Esophagus mucosa (tissue), 1 donor: ENCODE measurements around the gene BTG4. TPM values are rescaled to one million over a fixed set of nuclear protein-coding genes. Genes with fewer than 3 reads are reported as not detected.

Experiments
- ATAC-seq: fragments of 200-7000 bp; cut with Tn5 transposase; one replicate; pipeline ENCODE4 v1.9.1; 2020
- total RNA-seq: library from RNA; stranded (reverse); gene quantifications from one replicate; pipeline ENCODE4 v1.2.4, GENCODE V29; 2023
- donor health status: DM: yes; HTN: yes; CAD: no.

The BTG4 gene
- total RNA-seq, 1 donor from 2014 or later, result not detected

DNA sequence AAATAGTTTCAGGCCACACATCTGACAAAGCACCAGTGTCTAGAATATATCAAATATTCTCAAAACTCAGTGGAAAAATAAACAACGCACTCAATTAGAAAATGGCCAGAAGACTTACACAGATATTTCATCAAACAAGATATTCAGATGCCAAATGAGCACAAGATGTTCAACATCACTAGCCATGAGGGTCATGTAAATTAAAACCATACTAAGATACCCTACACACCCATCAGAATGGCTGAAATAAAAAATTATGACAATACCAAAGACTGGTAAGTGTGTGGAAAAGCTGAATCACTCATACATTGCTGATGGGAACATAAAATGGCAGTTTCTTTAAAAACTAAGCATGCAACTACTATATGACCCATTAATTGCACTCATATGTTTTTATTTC is 21.7 kb downstream of the BTG4 start:
- no peak for ATAC-seq

DNA sequence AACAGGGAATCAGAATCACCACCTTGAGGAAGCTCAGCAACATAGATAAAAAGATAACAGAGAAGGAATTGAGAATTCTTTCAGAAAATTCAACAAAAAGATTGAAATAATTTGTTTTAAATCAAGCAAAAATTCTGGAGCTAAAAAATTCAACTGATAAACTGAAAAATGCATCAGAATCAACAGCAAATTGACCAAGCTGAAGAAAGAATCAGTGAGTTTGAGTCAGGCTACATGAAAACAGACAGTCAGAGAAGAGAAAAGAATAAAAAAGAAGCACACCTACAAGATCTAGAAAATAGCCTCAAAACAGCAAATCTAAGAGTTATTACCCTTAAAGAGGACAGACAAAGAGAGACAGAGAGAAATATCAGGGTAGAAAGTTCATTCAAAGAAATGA is 28.8 kb downstream of the BTG4 start:
- ATAC-seq, result no peak

- no peak for ATAC-seq
Observed at GRCh38 chr11:111479666-111480065, 32.5 kb downstream of the BTG4 start.

- no peak for ATAC-seq
Observed at GRCh38 chr11:111477898-111478297, 34.3 kb downstream of the BTG4 start.

DNA sequence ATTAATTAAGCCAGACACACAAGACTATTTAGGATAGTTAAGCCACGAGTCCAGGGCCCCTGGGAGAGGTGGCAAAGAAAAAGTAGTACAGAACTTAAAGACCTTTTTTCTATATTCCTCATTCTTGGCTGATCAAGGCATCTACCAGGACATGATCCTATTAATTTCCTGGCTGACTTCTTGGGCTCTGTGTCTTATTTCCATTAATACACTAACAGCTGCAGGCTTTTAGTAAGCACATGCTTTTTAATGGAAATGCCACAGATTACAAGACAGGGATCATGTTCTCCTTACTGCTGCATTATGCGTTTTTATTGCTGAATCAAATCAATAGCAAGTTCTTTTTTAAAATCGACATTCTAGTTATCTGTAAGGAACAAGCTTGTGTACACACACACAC is 35.2 kb downstream of the BTG4 start:
- no peak for ATAC-seq

GRCh38 chr11:111476366-111476765 is 35.8 kb downstream of the BTG4 start:
- no peak for ATAC-seq

DNA sequence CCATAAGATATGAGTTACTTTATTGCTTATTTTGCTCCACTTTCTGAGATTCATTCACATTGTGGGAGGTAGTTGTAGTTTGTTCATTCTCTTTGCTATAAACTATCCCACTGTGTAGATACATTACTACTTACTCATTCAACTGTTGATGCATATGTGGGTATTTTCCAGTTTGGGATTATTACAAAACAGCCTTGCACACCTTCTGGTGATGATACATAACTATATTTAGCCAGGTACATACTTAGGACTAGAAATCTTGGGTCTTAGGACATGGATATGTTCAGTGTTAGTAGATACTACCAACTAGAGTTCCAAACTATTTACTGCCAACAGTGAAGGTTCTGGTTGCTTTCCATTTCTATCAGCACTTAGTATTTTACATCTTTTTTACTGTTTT is 37.8 kb downstream of the BTG4 start:
- ATAC-seq, result no peak

- ATAC-seq, result no peak
Observed at GRCh38 chr11:111472228-111472627, 40.0 kb downstream of the BTG4 start.

GRCh38 chr11:111469200-111469599 is 43.0 kb downstream of the BTG4 start:
- no peak for ATAC-seq

DNA sequence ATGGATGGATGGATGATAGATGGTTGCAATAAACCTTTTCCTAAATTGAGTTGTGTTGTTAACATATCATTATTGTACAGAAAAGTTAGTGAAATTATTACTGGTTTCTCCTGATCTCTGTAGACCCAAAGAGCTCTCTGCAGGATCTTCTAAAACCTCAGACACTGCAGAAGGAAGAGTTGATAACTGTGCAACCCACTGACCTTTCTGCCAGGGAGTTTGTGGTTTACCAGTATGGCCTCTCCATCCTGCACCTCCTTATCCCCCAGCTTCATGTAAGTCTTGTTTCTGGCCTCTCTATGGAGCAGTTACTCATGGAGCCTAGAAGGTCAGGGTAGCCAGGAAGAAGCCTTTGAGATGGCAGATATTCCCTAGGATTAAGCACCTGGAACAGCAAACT is 45.6 kb downstream of the BTG4 start:
- no peak for ATAC-seq

- no peak for ATAC-seq
Observed at GRCh38 chr11:111465400-111465799, 46.8 kb downstream of the BTG4 start.

- no peak for ATAC-seq
Observed at GRCh38 chr11:111463276-111463675, 48.9 kb downstream of the BTG4 start.

- no peak for ATAC-seq
Observed at GRCh38 chr11:111462329-111462728, 49.9 kb downstream of the BTG4 start.

DNA sequence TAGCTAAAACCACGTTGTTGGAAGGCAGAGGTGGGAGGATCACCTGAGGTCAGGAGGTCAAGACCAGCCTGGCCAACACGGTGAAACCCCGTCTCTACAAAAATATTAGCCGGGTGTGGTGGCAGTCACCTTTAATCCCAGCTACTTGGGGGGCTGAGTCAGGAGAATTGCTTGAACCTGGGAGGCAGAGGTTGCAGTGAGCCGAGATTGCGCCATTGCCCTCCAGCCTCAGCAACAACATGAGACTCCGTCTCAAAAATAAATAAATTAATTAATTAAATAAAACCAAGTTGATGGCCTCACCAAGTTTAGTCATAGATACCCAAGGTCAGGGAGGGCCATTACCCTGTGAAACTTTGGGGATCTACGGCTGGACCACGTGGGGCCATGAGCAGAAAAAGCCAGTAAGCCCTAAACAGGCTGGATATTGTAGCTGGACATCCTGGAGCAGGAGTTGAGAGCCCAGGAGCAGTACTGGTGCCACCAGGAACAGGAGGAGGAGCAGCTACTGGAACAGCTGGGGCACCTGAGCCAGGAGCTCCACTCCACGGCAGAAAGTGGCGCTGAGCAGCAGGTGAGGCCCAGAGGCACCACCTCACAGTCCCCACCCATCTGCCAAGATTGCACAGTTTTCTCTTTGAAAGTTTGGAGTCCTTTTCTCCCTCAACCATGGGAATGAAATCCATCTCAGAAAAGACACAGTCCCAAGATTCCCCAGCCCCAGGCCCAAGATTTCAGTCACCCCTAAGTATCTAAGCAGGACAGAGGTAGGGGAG is 50.5 kb downstream of the BTG4 start:
- ATAC-seq, result no peak

DNA sequence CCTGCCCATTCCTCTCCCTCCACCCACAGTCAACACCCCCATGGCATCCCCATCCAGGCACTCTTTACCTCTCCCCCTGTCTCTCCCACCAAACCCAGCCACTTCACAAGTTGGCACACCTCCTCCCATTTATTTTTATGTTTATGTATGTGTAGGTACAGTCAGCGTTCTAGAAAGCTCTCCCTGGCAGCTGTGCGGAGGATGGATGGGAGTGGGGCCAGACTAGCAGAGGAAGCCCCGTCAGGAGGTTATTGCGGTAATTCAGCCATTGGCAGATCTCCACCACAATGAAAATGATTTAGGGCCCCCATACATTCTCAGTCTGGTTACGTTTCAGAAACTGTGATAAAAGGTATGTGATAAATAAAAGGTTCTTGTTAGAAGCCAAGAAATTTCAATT is 51.3 kb downstream of the BTG4 start:
- ATAC-seq, result no peak

- ATAC-seq, result no peak
Observed at GRCh38 chr11:111460340-111460739, 51.8 kb downstream of the BTG4 start.

GRCh38 chr11:111459506-111460270 is 52.5 kb downstream of the BTG4 start:
- no peak for ATAC-seq

GRCh38 chr11:111457731-111458368 is 54.3 kb downstream of the BTG4 start:
- no peak for ATAC-seq

DNA sequence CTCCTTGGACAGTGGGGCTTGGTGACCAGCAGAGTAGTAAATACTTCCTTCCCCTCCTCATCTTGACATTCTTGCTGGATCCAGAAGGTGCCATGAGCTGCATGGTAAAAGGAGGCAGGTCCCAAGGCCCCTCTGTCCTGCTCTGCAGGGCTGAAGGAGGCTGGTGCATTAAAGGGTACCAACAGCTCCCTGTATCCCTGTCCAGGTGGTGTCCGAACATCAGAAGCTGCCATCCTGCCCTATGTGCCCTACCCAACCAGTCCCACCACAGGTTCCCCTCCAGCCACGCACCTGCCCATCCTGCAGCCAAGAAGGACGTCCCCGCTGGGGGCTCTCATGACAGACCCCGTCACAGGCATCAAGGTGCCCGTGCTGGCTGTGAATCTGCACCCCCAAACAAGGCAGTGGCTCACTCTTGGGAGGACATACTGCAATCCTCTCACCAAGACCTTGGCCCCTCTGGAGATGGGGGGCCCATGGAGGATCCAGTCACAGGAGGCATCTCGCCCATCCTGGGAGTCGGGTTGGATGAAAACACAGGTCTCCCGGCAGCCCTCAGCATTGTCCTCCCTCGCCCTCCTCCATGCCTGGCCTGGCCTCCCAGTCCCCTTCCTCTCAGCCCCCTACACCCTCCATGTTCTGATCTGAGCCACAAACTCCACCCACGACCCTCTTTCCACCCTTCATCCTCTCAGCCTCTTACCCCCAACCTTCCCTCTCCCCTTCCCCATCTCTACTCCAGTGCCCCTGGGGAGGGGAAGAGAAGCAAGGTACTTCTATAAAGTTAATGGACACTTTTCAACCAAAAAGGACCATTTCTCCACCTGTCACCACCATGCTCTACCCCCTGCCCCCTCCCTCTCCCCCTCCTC is 55.1 kb downstream of the BTG4 start:
- no peak for ATAC-seq

DNA sequence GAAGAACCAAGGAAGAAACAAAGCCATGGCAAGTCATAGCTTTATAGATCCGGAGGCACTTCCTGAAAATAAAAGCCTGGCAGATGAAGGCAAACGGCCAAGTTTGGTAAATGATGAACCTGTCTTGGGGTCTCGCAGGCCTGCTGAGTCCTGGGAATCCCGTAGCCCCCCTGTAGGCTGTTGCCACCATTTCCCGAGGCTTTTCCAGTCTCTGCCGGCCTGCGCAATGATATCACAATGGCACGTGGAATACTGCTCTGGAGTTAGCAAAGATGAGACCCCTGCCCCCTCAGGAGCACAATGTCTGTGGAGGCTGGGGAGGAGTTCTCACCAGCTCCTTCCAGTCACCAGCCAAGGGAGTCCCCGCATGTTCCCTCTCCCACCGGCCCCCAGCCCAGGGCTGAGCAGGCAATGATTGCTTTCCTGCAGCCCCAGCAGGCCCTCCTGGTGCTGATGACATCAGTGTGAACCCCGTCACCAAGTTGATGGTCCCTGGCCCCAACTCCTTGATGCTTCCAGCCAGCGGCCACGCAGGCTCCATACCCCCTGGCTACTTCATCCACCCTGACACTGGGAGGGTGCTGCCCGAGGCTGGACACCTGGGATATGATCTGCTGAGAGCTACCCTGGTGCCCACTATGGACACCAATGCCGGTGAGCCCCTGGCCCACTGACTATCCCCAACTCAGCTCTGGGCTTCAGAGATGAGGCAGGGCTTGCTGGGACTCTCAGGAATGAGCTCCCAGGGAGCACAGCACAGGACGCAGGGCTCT is 55.9 kb downstream of the BTG4 start:
- no peak for ATAC-seq

GRCh38 chr11:111455291-111456085 is 56.7 kb downstream of the BTG4 start:
- ATAC-seq, result no peak
